Activated T-cell treated with anti-CD3 and anti-CD28 coated beads for 24 hours (primary cell): ENCODE data around the gene RNF222.

Experiments
- DNase-seq: peaks from one replicate; pipeline ENCODE4 v3.0.0-alpha.2; 2020; ENCODE audit warnings: low read depth

RNF222 gene

DNA sequence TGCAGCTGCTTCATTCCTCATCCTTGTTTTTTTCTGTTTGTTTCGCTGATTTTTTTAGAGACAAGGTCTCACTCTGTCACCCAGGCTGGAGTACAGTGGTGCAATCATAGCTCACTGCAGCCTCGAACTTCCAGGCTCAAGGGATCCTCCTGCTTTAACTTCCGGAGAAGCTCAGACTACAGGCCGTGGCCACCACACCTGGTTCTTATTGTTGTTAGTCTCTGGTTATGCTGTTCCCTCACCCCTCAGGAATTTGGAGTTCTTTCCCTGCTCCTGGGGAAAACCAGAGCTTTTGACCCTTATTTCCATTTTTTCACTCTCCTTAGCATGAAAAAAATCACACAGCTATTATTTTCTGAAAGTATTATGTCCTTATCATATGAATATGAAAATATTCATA, 56.2 kb downstream of the RNF222 start:
- no peak for DNase-seq
